WTC11 (cell line): ENCODE results near the gene TMEM116. TPM values are rescaled to one million over a fixed set of nuclear protein-coding genes. Genes with fewer than 3 reads are reported as not detected.

Source experiments
- ATAC-seq: fragments of 200-7000 bp; cut with Tn5 transposase; 2 replicates; pipeline ENCODE4 v1.10.0; 2021; ENCODE audit warnings: mild to moderate bottlenecking, moderate library complexity
- CTCF ChIA-PET: fragments of 300-600 bp; sonication (Branson Sonifier 250); formaldehyde crosslinking; loops from one replicate; lab custom pipeline; 2021; ENCODE audit warnings: antibody characterized with exemption; lab: Charles Lee
- POLR2A ChIA-PET: fragments of 350-600 bp; sonication (Branson Sonifier 250); formaldehyde crosslinking; loops from one replicate; lab custom pipeline; 2021; ENCODE audit warnings: antibody characterized with exemption; lab: Charles Lee
- DNase-seq: peaks from one replicate; pipeline ENCODE4 v3.0.0; 2021; ENCODE audit warnings: low spot score
- H3K27ac Mint-ChIP-seq: 2 replicates; pipeline ENCODE4 v1.8.0; 2021; ENCODE audit warnings: mixed read lengths
- H3K27me3 Mint-ChIP-seq: 2 replicates; pipeline ENCODE4 v1.8.0; 2021; ENCODE audit warnings: low read depth, mild to moderate bottlenecking, moderate library complexity, mixed read lengths
- H3K36me3 Mint-ChIP-seq: 2 replicates; pipeline ENCODE4 v1.8.0; 2021; ENCODE audit warnings: mixed read lengths
- H3K4me1 Mint-ChIP-seq: 2 replicates; pipeline ENCODE4 v1.8.0; 2022; ENCODE audit warnings: mixed read lengths
- H3K4me3 Mint-ChIP-seq: 2 replicates; pipeline ENCODE4 v1.8.0; 2021; ENCODE audit warnings: mild to moderate bottlenecking, moderate library complexity, mixed read lengths
- H3K9me3 Mint-ChIP-seq: 2 replicates; pipeline ENCODE4 v1.8.0; 2021; ENCODE audit warnings: mixed read lengths
- ARID4B ChIP-seq: sonication (generic); formaldehyde crosslinking; IDR thresholded peaks from 2 replicates; pipeline ENCODE4 v1.8.0; 2023; ENCODE audit warnings: missing genetic modification reagents, mild to moderate bottlenecking, borderline replicate concordance
- ELF4 ChIP-seq: sonication (generic); formaldehyde crosslinking; IDR thresholded peaks from 2 replicates; pipeline ENCODE4 v1.8.1; 2022; ENCODE audit warnings: low read depth, mild to moderate bottlenecking, moderate library complexity, missing genetic modification reagents
- ESRRA ChIP-seq: sonication (generic); formaldehyde crosslinking; IDR thresholded peaks from 2 replicates; pipeline ENCODE4 v1.8.1; 2022; ENCODE audit warnings: mild to moderate bottlenecking, missing genetic modification reagents, borderline replicate concordance
- ETV6 ChIP-seq: sonication (generic); formaldehyde crosslinking; IDR thresholded peaks from 2 replicates; pipeline ENCODE4 v1.8.1; 2022; ENCODE audit warnings: mild to moderate bottlenecking, missing genetic modification reagents
- FOXK1 ChIP-seq: sonication (generic); formaldehyde crosslinking; IDR thresholded peaks from 2 replicates; pipeline ENCODE4 v1.8.0; 2022; ENCODE audit warnings: mild to moderate bottlenecking, moderate library complexity, missing genetic modification reagents
- GABPB1 ChIP-seq: sonication (generic); formaldehyde crosslinking; IDR thresholded peaks from 2 replicates; pipeline ENCODE4 v1.8.1; 2023; ENCODE audit warnings: mild to moderate bottlenecking, missing genetic modification reagents
- GRHL2 ChIP-seq: fragments of 250-450 bp; sonication (Bioruptor Pico); IDR thresholded peaks from 2 replicates; pipeline ENCODE4 v1.8.0; 2022; ENCODE audit warnings: mild to moderate bottlenecking, moderate library complexity; ENCODE audit not compliant: insufficient replicate concordance, severe bottlenecking
- HMGA2 ChIP-seq: fragments of 250-450 bp; sonication (Bioruptor Pico); IDR thresholded peaks from 2 replicates; pipeline ENCODE4 v1.4.0; 2021; ENCODE audit warnings: mild to moderate bottlenecking, moderate library complexity
- KAT7 ChIP-seq: sonication (generic); formaldehyde crosslinking; IDR thresholded peaks from 2 replicates; pipeline ENCODE4 v1.8.1; 2023; ENCODE audit warnings: missing genetic modification reagents, mild to moderate bottlenecking, borderline replicate concordance
- MAX ChIP-seq: sonication (generic); formaldehyde crosslinking; IDR thresholded peaks from 2 replicates; pipeline ENCODE4 v1.8.0; 2022; ENCODE audit warnings: mild to moderate bottlenecking, missing genetic modification reagents
- MLX ChIP-seq: sonication (generic); formaldehyde crosslinking; IDR thresholded peaks from 2 replicates; pipeline ENCODE4 v1.8.1; 2023; ENCODE audit warnings: mild to moderate bottlenecking, missing genetic modification reagents, moderate library complexity
- MXD4 ChIP-seq: fragments of 250-450 bp; sonication (Bioruptor Pico); IDR thresholded peaks from 2 replicates; pipeline ENCODE4 v1.8.0; 2021; ENCODE audit warnings: mild to moderate bottlenecking, moderate library complexity, borderline replicate concordance
- SMAD3 ChIP-seq: sonication (generic); formaldehyde crosslinking; IDR thresholded peaks from 2 replicates; pipeline ENCODE4 v1.8.0; 2022; ENCODE audit warnings: missing genetic modification reagents, mild to moderate bottlenecking, borderline replicate concordance
- TP53 ChIP-seq: sonication (generic); formaldehyde crosslinking; IDR thresholded peaks from 2 replicates; pipeline ENCODE4 v1.8.1; 2023; ENCODE audit warnings: mild to moderate bottlenecking, missing genetic modification reagents
- ZNF219 ChIP-seq: sonication (generic); formaldehyde crosslinking; IDR thresholded peaks from 2 replicates; pipeline ENCODE4 v1.8.0; 2023; ENCODE audit warnings: missing genetic modification reagents, mild to moderate bottlenecking, borderline replicate concordance
- ZNF317 ChIP-seq: sonication (generic); formaldehyde crosslinking; IDR thresholded peaks from 2 replicates; pipeline ENCODE4 v1.8.1; 2023; ENCODE audit warnings: low read depth, mild to moderate bottlenecking, moderate library complexity, missing genetic modification reagents, borderline replicate concordance
- ZNF423 ChIP-seq: fragments of 250-450 bp; sonication (Bioruptor Pico); IDR thresholded peaks from 2 replicates; pipeline ENCODE4 v2.1.2; 2022; ENCODE audit warnings: mild to moderate bottlenecking, moderate library complexity
- ZNF512 ChIP-seq: sonication (generic); formaldehyde crosslinking; IDR thresholded peaks from 2 replicates; pipeline ENCODE4 v1.8.1; 2022; ENCODE audit warnings: missing genetic modification reagents, borderline replicate concordance
- total RNA-seq: library from RNA; stranded (reverse); gene quantifications from 3 replicates; pipeline ENCODE4 v1.2.3, GENCODE V29; 2021

The TMEM116 gene
- total RNA-seq, 1 experiment from 2014 or later = 7.8 TPM

- H3K27ac Mint-ChIP-seq = peak overlapping the region; percentile 99
- ATAC-seq (peak; percentile 22), DNase-seq (peak; percentile 83)
- peaks cover 9% of the 10 kb centered on the region for H3K9me3 Mint-ChIP-seq
- H3K4me3 Mint-ChIP-seq = peak overlapping the region; percentile 90
- peaks cover 24% of the 10 kb centered on the region for H3K36me3 Mint-ChIP-seq
- peaks cover 22% of the 10 kb centered on the region for H3K4me1 Mint-ChIP-seq
- ChIA-PET POLR2A (interaction anchor here (0.7 to 3.2 kb wide), 8 partner anchors 9 to 405 kb away, joined by 3 to 21 read pairs (median 4); partner anchors contain the start of genes MAPKAPK5, NAA25 and PTPN11), CTCF (interaction anchor here (1.0 to 2.6 kb wide), 13 partner anchors 7 to 746 kb away, joined by 3 to 33 read pairs (median 4); partner anchors contain the start of genes MAPKAPK5 and NAA25)
- TF ChIP-seq ZNF512 (CRISPR knock-in tag) (no peak), HMGA2 (CRISPR knock-in tag) (no peak), ETV6 (CRISPR knock-in tag) (0 out of 2 replicates have a peak, but pooled peaks have one; percentile 25), ESRRA (CRISPR knock-in tag) (0 out of 2 replicates have a peak, but pooled peaks have one; percentile 27), MAX (peak; percentile 22; the same call in 1 of the 2 replicates), MLX (CRISPR knock-in tag) (0 out of 2 replicates have a peak, but pooled peaks have one; percentile 46), SMAD3 (CRISPR knock-in tag) (peak; percentile 49; the same call in 1 of the 2 replicates), GRHL2 (no peak), ARID4B (no peak; the same call in 1 of the 2 replicates), GABPB1 (peak; percentile 98), ELF4 (peak; percentile 6; the same call in 1 of the 2 replicates), ZNF219 (CRISPR knock-in tag) (no peak), FOXK1 (CRISPR knock-in tag) (0 out of 2 replicates have a peak, but pooled peaks have one; percentile 61), KAT7 (CRISPR knock-in tag) (peak; percentile 55; the same call in 1 of the 2 replicates), TP53 (0 out of 2 replicates have a peak, but pooled peaks have one; percentile 77), MXD4 (no peak), ZNF317 (no peak), ZNF423 (peak; percentile 62; the same call in 1 of the 2 replicates)
- no peaks in the 10 kb centered on the region for H3K27me3 Mint-ChIP-seq
These were observed 837 bp upstream of the TMEM116 start for GRCh38 chr12:112013601-112014402.
